ENCODE data around the gene SNAPIN.

SNAPIN gene

DNA sequence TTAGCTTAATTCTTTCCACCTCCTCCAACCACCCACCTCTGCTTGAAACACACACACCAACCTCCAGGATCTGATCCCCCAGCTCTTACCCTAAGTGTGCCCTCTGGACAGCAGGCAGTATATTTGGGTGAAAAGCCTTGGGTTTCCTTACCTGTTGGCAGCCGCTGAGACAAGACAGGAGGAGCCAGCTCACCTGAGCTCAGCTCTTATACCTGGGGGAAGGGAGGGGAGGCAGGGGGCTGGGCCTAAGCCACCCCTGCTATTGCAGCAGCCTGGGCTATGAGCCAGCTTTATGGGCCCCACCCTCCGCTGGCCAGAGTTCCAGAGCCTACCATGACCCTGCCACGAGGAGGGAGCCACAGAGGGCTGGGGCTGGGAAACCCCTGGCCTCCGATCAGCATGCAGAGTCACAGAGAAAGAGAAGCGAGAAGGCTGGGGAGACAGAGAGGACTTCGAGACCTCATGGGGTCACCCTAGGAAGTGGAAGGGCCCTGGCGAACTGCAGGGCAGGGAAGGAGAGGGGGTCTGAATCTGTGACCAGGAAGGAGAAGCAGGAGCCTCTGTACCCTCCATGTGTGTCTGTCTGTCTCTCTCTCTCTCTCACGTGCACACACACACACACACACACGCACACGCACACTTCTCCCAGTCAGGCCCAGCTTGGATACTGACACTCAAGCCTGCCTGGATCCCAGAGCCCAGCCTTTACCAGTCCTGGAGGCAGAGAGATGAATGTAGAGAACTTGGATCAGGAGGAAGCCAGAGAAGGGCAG is 42.2 kb upstream of the SNAPIN start, which contains the start of gene S100A14:
S100A14 (minus strand) TSS at position 182 of the 773 bp plus-strand sequence. CDS start 467 bp downstream, outside the sequence.
- Histone ChIP-seq H3K4me1 (ENCODE audit: low read length) (peaks cover 32% of the 10 kb centered on the region), H3K9ac (ENCODE audit: low read length) (peak within 1 kb of the TSS; percentile 56; the same call in 1 of the 2 replicates), H2AFZ (ENCODE audit: low read depth, low read length) (peak within 1 kb of the TSS; percentile 56; the same call in 1 of the 2 replicates), H3K9me3 (ENCODE audit: insufficient read depth, low read length) (no peaks in the 10 kb centered on the region), H3K36me3 (replicated peaks; ENCODE audit: low read depth, low read length) (peaks cover 12% of the 10 kb centered on the region), H4K20me1 (ENCODE audit: insufficient read depth, low read length) (no peaks in the 10 kb centered on the region), H3K27me3 (ENCODE audit: low read depth, low read length) (no peaks in the 10 kb centered on the region), H3K4me3 (ENCODE audit: low read length) (peak within 1 kb of the TSS; percentile 31; the same call in 1 of the 2 replicates), H3K4me2 (ENCODE audit: low read length) (peak within 1 kb of the TSS; percentile 59), H3K27ac (ENCODE audit: low read length) (peak within 1 kb of the TSS; percentile 65), H3K79me2 (ENCODE audit: low read length) (no peaks in the 10 kb centered on the region)
- TF ChIP-seq CTCF (IDR thresholded peaks at IDR 0.05; ENCODE audit: low read depth, low read length) (no peak), EZH2phosphoT487 (IDR thresholded peaks at IDR 0.05; ENCODE audit: low read depth) (no peak)

DNA sequence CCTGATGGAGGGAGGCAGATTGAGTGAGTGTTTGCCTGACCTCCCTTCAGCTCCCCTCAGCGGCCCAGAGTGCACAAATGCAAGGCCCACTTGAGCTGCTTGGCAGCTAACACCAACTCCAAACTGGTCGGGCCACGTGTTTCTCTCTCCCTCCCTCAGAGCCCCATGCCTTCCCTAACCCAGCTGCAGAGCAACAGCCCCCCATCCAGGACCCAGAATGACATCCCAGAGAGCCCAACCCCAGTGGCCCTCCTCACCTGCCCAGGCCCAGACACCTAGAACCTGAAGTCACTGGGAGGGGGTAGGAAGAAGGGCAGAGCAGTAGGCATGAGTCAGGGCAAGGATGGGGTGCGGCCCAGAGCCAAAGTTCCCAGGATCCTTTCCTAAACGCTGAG is 41.6 kb upstream of the SNAPIN start:
- H3K9ac ChIP-seq (ENCODE audit: low read length): peak overlapping the region; percentile 56; the same call in 1 of the 2 replicates
- peak overlapping the region; percentile 59 for H3K4me2 ChIP-seq (ENCODE audit: low read length)
- peaks cover 12% of the 10 kb centered on the region for H3K36me3 ChIP-seq (replicated peaks; ENCODE audit: low read depth, low read length)
- H3K27me3 ChIP-seq (ENCODE audit: low read depth, low read length): no peaks in the 10 kb centered on the region
- H3K9me3 ChIP-seq (ENCODE audit: insufficient read depth, low read length): no peaks in the 10 kb centered on the region
- H2AFZ ChIP-seq (ENCODE audit: low read depth, low read length): peak overlapping the region; percentile 56; the same call in 1 of the 2 replicates
- no peak overlapping the region; the same call in 1 of the 2 replicates for H3K4me3 ChIP-seq (ENCODE audit: low read length)
- peaks cover 32% of the 10 kb centered on the region for H3K4me1 ChIP-seq (ENCODE audit: low read length)
- peak overlapping the region; percentile 65 for H3K27ac ChIP-seq (ENCODE audit: low read length)
- no peaks in the 10 kb centered on the region for H3K79me2 ChIP-seq (ENCODE audit: low read length)
- no peaks in the 10 kb centered on the region for H4K20me1 ChIP-seq (ENCODE audit: insufficient read depth, low read length)
- TF ChIP-seq EZH2phosphoT487 (IDR thresholded peaks at IDR 0.05; ENCODE audit: low read depth) (no peak), CTCF (IDR thresholded peaks at IDR 0.05; ENCODE audit: low read depth, low read length) (no peak)

- Histone ChIP-seq H3K4me3 (ENCODE audit: low read length) (no peak overlapping the region), H3K27me3 (ENCODE audit: low read depth, low read length) (no peaks in the 10 kb centered on the region), H4K20me1 (ENCODE audit: insufficient read depth, low read length) (no peaks in the 10 kb centered on the region), H3K4me1 (ENCODE audit: low read length) (peaks cover 36% of the 10 kb centered on the region), H3K27ac (ENCODE audit: low read length) (peak overlapping the region; percentile 65), H3K79me2 (ENCODE audit: low read length) (no peaks in the 10 kb centered on the region), H3K9me3 (ENCODE audit: insufficient read depth, low read length) (no peaks in the 10 kb centered on the region), H3K36me3 (replicated peaks; ENCODE audit: low read depth, low read length) (peaks cover 12% of the 10 kb centered on the region), H3K4me2 (ENCODE audit: low read length) (peak overlapping the region; percentile 21), H3K9ac (ENCODE audit: low read length) (peak overlapping the region; percentile 56; the same call in 1 of the 2 replicates), H2AFZ (ENCODE audit: low read depth, low read length) (no peak overlapping the region; the same call in 1 of the 2 replicates)
- TF ChIP-seq CTCF (IDR thresholded peaks at IDR 0.05; ENCODE audit: low read depth, low read length) (peak; percentile 72), EZH2phosphoT487 (IDR thresholded peaks at IDR 0.05; ENCODE audit: low read depth) (no peak)
Observed at GRCh38 chr1:153617663-153618062, 40.8 kb upstream of the SNAPIN start.

GRCh38 chr1:153619171-153619570 is 39.3 kb upstream of the SNAPIN start:
- Histone ChIP-seq H3K27ac (ENCODE audit: low read length) (no peak overlapping the region), H3K9me3 (ENCODE audit: insufficient read depth, low read length) (no peaks in the 10 kb centered on the region), H3K9ac (ENCODE audit: low read length) (no peak overlapping the region), H3K4me1 (ENCODE audit: low read length) (peaks cover 48% of the 10 kb centered on the region), H2AFZ (ENCODE audit: low read depth, low read length) (no peak overlapping the region), H3K4me2 (ENCODE audit: low read length) (no peak overlapping the region), H3K4me3 (ENCODE audit: low read length) (no peak overlapping the region), H3K79me2 (ENCODE audit: low read length) (no peaks in the 10 kb centered on the region), H3K27me3 (ENCODE audit: low read depth, low read length) (no peaks in the 10 kb centered on the region), H4K20me1 (ENCODE audit: insufficient read depth, low read length) (no peaks in the 10 kb centered on the region), H3K36me3 (replicated peaks; ENCODE audit: low read depth, low read length) (peaks cover 12% of the 10 kb centered on the region)
- TF ChIP-seq EZH2phosphoT487 (IDR thresholded peaks at IDR 0.05; ENCODE audit: low read depth) (no peak), CTCF (IDR thresholded peaks at IDR 0.05; ENCODE audit: low read depth, low read length) (no peak)

All from OCI-LY3 (cell line).